K562 (cell line): ENCODE results near the gene KRT14. TPM values are rescaled to one million over a fixed set of nuclear protein-coding genes. Genes with fewer than 3 reads are reported as not detected.

Source experiments
- ATAC-seq: fragments of 200-7000 bp; cut with Tn5 transposase; 3 replicates; pipeline ENCODE4 v1.9.1; 2020; ENCODE audit warnings: moderate library complexity
- BruUV-seq: library from RNA; stranded (reverse); fragments of 400-500 nt; replicated peaks from 2 replicates; lab custom pipeline; 2021; lab: Mats Ljungman, UMichigan
- CTCF ChIA-PET: fragments of 300-600 bp; formaldehyde crosslinking; extraction: SDS; loops from one replicate; lab custom pipeline; 2021; ENCODE audit warnings: low intra/inter-chr PET ratio; lab: Yijun Ruan, JAX
- POLR2A ChIA-PET: fragments of 300-600, 350-650 bp; sonication (Branson Sonifier 250); formaldehyde crosslinking; extraction: SDS; loops from one replicate; lab custom pipeline; 2021; ENCODE audit warnings: antibody characterized with exemption, inconsistent platforms; lab: Yijun Ruan, JAX
- DNase-seq, 4 experiments: peaks; one replicate each; pipeline versions ENCODE4 v3.0.0 to v3.0.0-alpha.2; 2011 to 2018; ENCODE audit warnings: low spot score in 3 of 4, mixed read lengths in 3 of 4; ENCODE audit errors: extremely low read depth in 1 of 4
- FAIRE-seq: peaks from 2 replicates; lab custom pipeline; 2011; peaks lifted over from hg19 to GRCh38; lab: Jason Lieb, UNC
- H2AFZ ChIP-seq: 2 replicates; pipeline ENCODE4 v1.6.0; 2011; ENCODE audit warnings: low read depth, low read length, control low read depth, inconsistent platforms
- H3K27ac ChIP-seq: fragments of 200-600 bp; 3 replicates; pipeline ENCODE4 v1.8.0; 2011; ENCODE audit warnings: low read depth, mild to moderate bottlenecking, control low read depth, inconsistent platforms, low read length, moderate library complexity, mixed read lengths; ENCODE audit errors: extremely low read depth
- H3K27me3 ChIP-seq, 2 experiments: fragments of 300-600 bp in 1 of 2; 2 replicates in 1 of 2; 3 replicates in 1 of 2; pipeline versions ENCODE4 v1.6.0 to v1.8.0; 2011; ENCODE audit warnings: inconsistent platforms in 2 of 2, low read length in 2 of 2, mild to moderate bottlenecking in 1 of 2, mixed read lengths in 1 of 2, moderate library complexity in 1 of 2; ENCODE audit not compliant: control insufficient read depth in 2 of 2, insufficient read depth in 2 of 2
- H3K36me3 ChIP-seq: fragments of 300-600 bp; 3 replicates; pipeline ENCODE4 v1.8.0; 2011; ENCODE audit warnings: mild to moderate bottlenecking, low read length, inconsistent platforms; ENCODE audit not compliant: control insufficient read depth, insufficient read depth
- H3K4me1 ChIP-seq, 2 experiments: fragments of 200-600 bp in 1 of 2; replicated peaks in 1 of 2; 2 replicates in 1 of 2; 3 replicates in 1 of 2; pipeline versions ENCODE4 v1.5.1 to v1.8.0; 2011; ENCODE audit warnings: inconsistent platforms in 2 of 2, low read length in 2 of 2, mild to moderate bottlenecking in 1 of 2, mixed read lengths in 1 of 2, moderate library complexity in 1 of 2; ENCODE audit not compliant: control insufficient read depth in 2 of 2, insufficient read depth in 2 of 2
- H3K4me2 ChIP-seq: 2 replicates; pipeline ENCODE4 v1.6.1; 2011; ENCODE audit warnings: low read length, control low read depth, inconsistent platforms, mixed read lengths; ENCODE audit not compliant: insufficient read depth
- H3K4me3 ChIP-seq: fragments of 200-600 bp; sonication (generic), shearing (Covaris generic); 2 replicates; pipeline ENCODE4 v1.5.1; 2016; ENCODE audit warnings: control low read depth, inconsistent platforms
- H3K79me2 ChIP-seq: fragments of 200-600 bp; 3 replicates; pipeline ENCODE4 v1.8.0; 2011; ENCODE audit warnings: low read length, inconsistent platforms; ENCODE audit not compliant: control insufficient read depth, insufficient read depth
- H3K9ac ChIP-seq, 2 experiments: 2 replicates each; pipeline versions ENCODE4 v1.6.0 to v1.6.1; 2011; ENCODE audit warnings: low read depth in 2 of 2, low read length in 2 of 2, control low read depth in 1 of 2, inconsistent platforms in 1 of 2, mild to moderate bottlenecking in 1 of 2, mixed read lengths in 1 of 2; ENCODE audit not compliant: insufficient read depth in 1 of 2
- H3K9me1 ChIP-seq: one replicate; pipeline ENCODE4 v1.6.0; 2011; ENCODE audit warnings: inconsistent platforms, mild to moderate bottlenecking, low read length, moderate library complexity; ENCODE audit not compliant: control insufficient read depth, insufficient read depth
- H3K9me3 ChIP-seq: replicated peaks from 2 replicates; pipeline ENCODE4 v1.5.1; 2011; ENCODE audit warnings: low read depth, low read length, inconsistent platforms; ENCODE audit not compliant: control insufficient read depth, insufficient read depth
- H4K20me1 ChIP-seq: replicated peaks from 2 replicates; pipeline ENCODE4 v1.6.1; 2011; ENCODE audit warnings: low read length, inconsistent platforms, mixed read lengths; ENCODE audit not compliant: control insufficient read depth, insufficient read depth
- CBX1 ChIP-seq: sonication (generic); IDR thresholded peaks from 2 replicates; pipeline ENCODE4 v1.6.1; 2016; ENCODE audit warnings: antibody characterized with exemption, low read depth, mild to moderate bottlenecking
- CUX1 ChIP-seq: fragments of 200-800 bp; sonication (Bioruptor generic); IDR thresholded peaks from 2 replicates; pipeline ENCODE4 v1.6.1; 2016; ENCODE audit warnings: missing genetic modification characterization, missing compliant biosample characterization
- LEF1 ChIP-seq: fragments of 450-650 bp; IDR thresholded peaks from 2 replicates; pipeline ENCODE4 v1.6.1; 2016; ENCODE audit warnings: mild to moderate bottlenecking
- NCOA2 ChIP-seq, 2 experiments: fragments of 450-650 bp; IDR thresholded peaks; 2 replicates each; pipeline ENCODE4 v1.6.1; 2018; ENCODE audit warnings: mild to moderate bottlenecking in 2 of 2, moderate library complexity in 1 of 2; ENCODE audit not compliant: partially characterized antibody in 2 of 2
- POLR3A ChIP-seq: IDR thresholded peaks from 2 replicates; pipeline ENCODE4 v1.6.1; 2011; ENCODE audit warnings: borderline replicate concordance, mild to moderate bottlenecking, moderate library complexity; ENCODE audit not compliant: insufficient read length, insufficient read depth; ENCODE audit errors: extremely low read depth
- PTBP1 ChIP-seq: fragments of 200-400 bp; formaldehyde crosslinking; IDR thresholded peaks from 2 replicates; pipeline ENCODE4 v1.6.1; 2017; ENCODE audit warnings: low read depth, low read length
- RAD51 ChIP-seq: fragments of 450-650 bp; IDR thresholded peaks from 2 replicates; pipeline ENCODE4 v1.7.1; 2016; ENCODE audit warnings: low read depth, mild to moderate bottlenecking, borderline replicate concordance
- RBM22 ChIP-seq: fragments of 200-400 bp; formaldehyde crosslinking; IDR thresholded peaks from 2 replicates; pipeline ENCODE4 v1.6.1; 2018; ENCODE audit warnings: low read length, low read depth; ENCODE audit not compliant: poor library complexity, severe bottlenecking
- SMC3 ChIP-seq: conservative IDR thresholded peaks from 2 replicates; pipeline ENCODE4 v1.6.1; 2011; ENCODE audit warnings: low read depth, low read length, improper control_type of control experiment; ENCODE audit not compliant: insufficient read depth
- STAT5B ChIP-seq: fragments of 250-450 bp; sonication (Bioruptor Pico); IDR thresholded peaks from 2 replicates; pipeline ENCODE4 v1.8.0; 2021; ENCODE audit warnings: mild to moderate bottlenecking, inconsistent platforms
- TRIM24 ChIP-seq, 2 experiments: fragments of 450-650 bp; IDR thresholded peaks; 2 replicates each; pipeline ENCODE4 v1.6.1; 2016
- ZNF282 ChIP-seq: sonication (generic); formaldehyde crosslinking; IDR thresholded peaks from 2 replicates; pipeline ENCODE4 v1.8.1; 2023; ENCODE audit warnings: missing genetic modification reagents
- WGBS: fragments of 100-300 bp; shearing (Covaris generic); methylation state at CpG from one replicate; pipeline ENCODE4 v1.1.6; 2016; ENCODE audit warnings: low coverage, mixed read lengths; ENCODE audit not compliant: insufficient coverage; ENCODE audit errors: missing lambda C conversion rate; 5-methylcytosine and 5-hydroxymethylcytosine counted together
- in situ Hi-C: fragments of 300-500 bp; cut with MboI; formaldehyde crosslinking; loops from 4 replicates; pipeline ENCODE4 v1.15.0; 2018; ENCODE audit warnings: inconsistent platforms, mixed read lengths
- intact Hi-C: fragments of 100-400 bp; cut with micrococcal nuclease; formaldehyde crosslinking; loops from 2 replicates; pipeline ENCODE4 v1.14.2; 2022
- polyA plus RNA-seq, 8 experiments: library from polyadenylated mRNA; depleted of rRNA in 4 of 8; stranded (reverse) in 5 of 8; unstranded in 3 of 8; fragments of >200 nt; fragmentation: Nextera tagmentation in 2 of 8; fragmentation: Illumina TruSeq in 1 of 8; extraction: Ambion mirVana in 2 of 8; extraction: Trizol in 1 of 8; gene quantifications; 2 replicates each; pipeline versions ENCODE4 v1.2.1 to v1.2.3, GENCODE V29; 2011 to 2014; ENCODE audit warnings: inconsistent platforms in 1 of 8, missing spikeins in 1 of 8
- total RNA-seq, 7 experiments: library from RNA; depleted of rRNA in 6 of 7; stranded (reverse); fragments of >200 nt in 6 of 7; fragmentation: Illumina TruSeq in 2 of 7; extraction: Trizol in 2 of 7; gene quantifications; 2 replicates each; pipeline versions ENCODE4 v1.2.1 to v1.2.3, GENCODE V29; 2011 to 2021; ENCODE audit warnings: low replicate concordance in 1 of 7
- TF ChIP-seq, protein P1 (sequence below), 2 experiments: fragments of 150-350 bp in 1 of 2; IDR thresholded peaks; 2 replicates each; pipeline ENCODE4 v1.6.1; 2012 to 2016; ENCODE audit warnings: low read depth in 2 of 2, low read length in 2 of 2, mild to moderate bottlenecking in 1 of 2, moderate library complexity in 1 of 2

Gene KRT14
- total and polyA plus RNA-seq, 9 of the 15 experiments (the other 6 are each of a cell fraction or from before 2014, with no cell fraction given), result 0.22 TPM; not detected in 8

DNA sequence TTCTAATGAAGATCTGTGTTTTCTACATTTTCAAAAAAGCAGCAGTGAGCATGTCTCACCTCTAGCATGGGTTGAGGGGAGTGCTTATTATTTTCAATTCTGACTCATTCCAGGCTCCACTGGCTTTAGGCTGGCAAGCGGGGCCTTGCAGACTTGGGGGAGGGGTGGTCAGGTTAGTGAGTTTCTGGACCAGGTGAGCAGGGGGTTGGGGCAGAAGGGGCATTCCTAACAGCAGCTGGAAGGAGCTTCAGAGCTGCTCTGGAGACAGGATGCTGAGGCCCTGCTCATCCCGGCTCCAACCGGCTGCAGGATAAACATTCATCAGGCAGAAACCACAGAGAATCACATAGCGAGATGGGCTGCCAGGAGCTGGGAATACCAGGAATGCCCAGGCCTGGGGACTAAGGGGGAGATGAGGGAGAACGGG, 48.1 kb downstream of the KRT14 start:
- ChIA-PET CTCF (no interaction called here), POLR2A (interaction anchor here (0.6 to 0.7 kb wide), 2 partner anchors 16 to 55 kb away, joined by 3 read pairs; no protein-coding TSS in a partner anchor)
- H2AFZ ChIP-seq, result no peak overlapping the region
- H3K4me3 ChIP-seq, result no peak overlapping the region
- BruUV-seq, result no TSS peak
- H3K4me2 ChIP-seq, result no peak overlapping the region
- no peak for DNase-seq
- no peaks in the 10 kb centered on the region for H3K36me3 ChIP-seq
- H4K20me1 ChIP-seq, result no peaks in the 10 kb centered on the region
- no peaks in the 10 kb centered on the region for H3K9me1 ChIP-seq
- no peak for ATAC-seq
- H3K9ac ChIP-seq, result peak overlapping the region in 1 of 2 experiments; percentile 12; a peak in 1 of 4 replicates
- H3K27me3 ChIP-seq, result no peaks in the 10 kb centered on the region
- 54% methylated on average over 5 of the region's 5 CpGs for WGBS
- H3K79me2 ChIP-seq, result no peaks in the 10 kb centered on the region
- intact Hi-C loops, result no loop called here
- in situ Hi-C loops, result no loop called here
- no peak overlapping the region for H3K27ac ChIP-seq
- peaks cover 16 to 19% of the 10 kb centered on the region in 2 experiments for H3K4me1 ChIP-seq
- no peak for FAIRE-seq
- H3K9me3 ChIP-seq, result no peaks in the 10 kb centered on the region
- TF ChIP-seq LEF1 (no peak), RBM22 (no peak), CBX1 (no peak), STAT5B (CRISPR knock-in tag) (no peak), CUX1 (CRISPR knock-in tag) (no peak), TRIM24 (IDR thresholded peaks at IDR 0.05) (no peak), RAD51 (no peak), ZNF282 (CRISPR knock-in tag) (no peak), POLR3A (no peak), SMC3 (no peak), PTBP1 (no peak), NCOA2 (IDR thresholded peaks at IDR 0.05; ENCODE audit: partially characterized antibody in 2 of 2) (no peak)
- TF ChIP-seq, protein P1, sequence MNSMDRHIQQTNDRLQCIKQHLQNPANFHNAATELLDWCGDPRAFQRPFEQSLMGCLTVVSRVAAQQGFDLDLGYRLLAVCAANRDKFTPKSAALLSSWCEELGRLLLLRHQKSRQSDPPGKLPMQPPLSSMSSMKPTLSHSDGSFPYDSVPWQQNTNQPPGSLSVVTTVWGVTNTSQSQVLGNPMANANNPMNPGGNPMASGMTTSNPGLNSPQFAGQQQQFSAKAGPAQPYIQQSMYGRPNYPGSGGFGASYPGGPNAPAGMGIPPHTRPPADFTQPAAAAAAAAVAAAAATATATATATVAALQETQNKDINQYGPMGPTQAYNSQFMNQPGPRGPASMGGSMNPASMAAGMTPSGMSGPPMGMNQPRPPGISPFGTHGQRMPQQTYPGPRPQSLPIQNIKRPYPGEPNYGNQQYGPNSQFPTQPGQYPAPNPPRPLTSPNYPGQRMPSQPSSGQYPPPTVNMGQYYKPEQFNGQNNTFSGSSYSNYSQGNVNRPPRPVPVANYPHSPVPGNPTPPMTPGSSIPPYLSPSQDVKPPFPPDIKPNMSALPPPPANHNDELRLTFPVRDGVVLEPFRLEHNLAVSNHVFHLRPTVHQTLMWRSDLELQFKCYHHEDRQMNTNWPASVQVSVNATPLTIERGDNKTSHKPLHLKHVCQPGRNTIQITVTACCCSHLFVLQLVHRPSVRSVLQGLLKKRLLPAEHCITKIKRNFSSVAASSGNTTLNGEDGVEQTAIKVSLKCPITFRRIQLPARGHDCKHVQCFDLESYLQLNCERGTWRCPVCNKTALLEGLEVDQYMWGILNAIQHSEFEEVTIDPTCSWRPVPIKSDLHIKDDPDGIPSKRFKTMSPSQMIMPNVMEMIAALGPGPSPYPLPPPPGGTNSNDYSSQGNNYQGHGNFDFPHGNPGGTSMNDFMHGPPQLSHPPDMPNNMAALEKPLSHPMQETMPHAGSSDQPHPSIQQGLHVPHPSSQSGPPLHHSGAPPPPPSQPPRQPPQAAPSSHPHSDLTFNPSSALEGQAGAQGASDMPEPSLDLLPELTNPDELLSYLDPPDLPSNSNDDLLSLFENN (IDR thresholded peaks at IDR 0.05; ENCODE audit: low read depth in 2 of 2, low read length in 2 of 2), result no peak
